CD14-positive monocyte (primary cell): ENCODE measurements around the gene FAM110A. TPM values are rescaled to one million over a fixed set of nuclear protein-coding genes. Genes with fewer than 3 reads are reported as not detected.
A peak's percentile ranks its signal among the peaks of the same experiment; 100 is the strongest.

Source experiments
- DNase-seq, 3 donors: peaks; one replicate each; pipeline ENCODE4 v3.0.0-alpha.2; 2011 to 2022
- H2AFZ ChIP-seq: 2 replicates; pipeline ENCODE4 v1.6.0; 2012; ENCODE audit warnings: mild to moderate bottlenecking, low read depth, low read length, inconsistent platforms; ENCODE audit not compliant: insufficient read depth, poor library complexity, severe bottlenecking
- H3K27ac ChIP-seq, 2 donors: 1 replicate in 1 of 2; 2 replicates in 1 of 2; pipeline ENCODE4 v1.5.1; 2012 to 2013; ENCODE audit warnings: low read length in 2 of 2, control low read depth in 1 of 2, inconsistent platforms in 1 of 2, low read depth in 1 of 2, mild to moderate bottlenecking in 1 of 2
- H3K27me3 ChIP-seq, 2 donors: one replicate each; pipeline versions ENCODE4 v1.6.0 to v1.6.1; 2011 to 2013; ENCODE audit warnings: low read length in 2 of 2; ENCODE audit not compliant: control insufficient read depth in 2 of 2, insufficient read depth in 2 of 2
- H3K36me3 ChIP-seq, 2 donors: replicated peaks in 1 of 2; 1 replicate in 1 of 2; 2 replicates in 1 of 2; pipeline versions ENCODE4 v1.5.1 to v1.6.1; 2012 to 2013; ENCODE audit warnings: low read length in 2 of 2, control low read depth in 1 of 2, inconsistent platforms in 1 of 2, mild to moderate bottlenecking in 1 of 2; ENCODE audit not compliant: insufficient read depth in 2 of 2, control insufficient read depth in 1 of 2
- H3K4me1 ChIP-seq, 2 donors: 1 replicate in 1 of 2; 2 replicates in 1 of 2; pipeline versions ENCODE4 v1.5.1 to v1.6.1; 2012 to 2013; ENCODE audit warnings: low read length in 2 of 2, control low read depth in 1 of 2, inconsistent platforms in 1 of 2, mild to moderate bottlenecking in 1 of 2, moderate library complexity in 1 of 2; ENCODE audit not compliant: insufficient read depth in 2 of 2, control insufficient read depth in 1 of 2
- H3K4me2 ChIP-seq: replicated peaks from 2 replicates; pipeline ENCODE3; 2012; ENCODE audit warnings: low read length, moderate library complexity, mild to moderate bottlenecking; ENCODE audit not compliant: poor library complexity, severe bottlenecking; ENCODE audit errors: extremely low read depth
- H3K4me3 ChIP-seq, 3 experiments: fragments of 200-600 bp in 1 of 3; sonication (generic) in 1 of 3; replicated peaks in 1 of 3; 1 replicate in 2 of 3; 2 replicates in 1 of 3; pipeline ENCODE4 v1.5.1; 2011 to 2013; ENCODE audit warnings: low read length in 3 of 3, mild to moderate bottlenecking in 3 of 3, control low read depth in 2 of 3, low read depth in 2 of 3, inconsistent platforms in 1 of 3, moderate library complexity in 1 of 3
- H3K79me2 ChIP-seq: 2 replicates; pipeline ENCODE4 v1.6.0; 2012; ENCODE audit warnings: mild to moderate bottlenecking, control low read depth, inconsistent platforms, low read length, moderate library complexity; ENCODE audit not compliant: insufficient read depth
- H3K9ac ChIP-seq: 2 replicates; pipeline ENCODE4 v1.6.0; 2017; ENCODE audit warnings: low read length, mild to moderate bottlenecking; ENCODE audit not compliant: insufficient read depth, poor library complexity, severe bottlenecking
- H3K9me3 ChIP-seq, 2 donors: replicated peaks in 1 of 2; 1 replicate in 1 of 2; 2 replicates in 1 of 2; pipeline versions ENCODE4 v1.5.1 to v1.6.1; 2012 to 2013; ENCODE audit warnings: low read length in 2 of 2, control low read depth in 1 of 2; ENCODE audit not compliant: control insufficient read depth in 1 of 2, insufficient read depth in 1 of 2
- H4K20me1 ChIP-seq: 2 replicates; pipeline ENCODE4 v1.6.0; 2012; ENCODE audit warnings: mild to moderate bottlenecking, low read length, control low read depth, moderate library complexity; ENCODE audit not compliant: insufficient read depth
- H3K27ac Mint-ChIP-seq, 7 donors: one replicate each; pipeline ENCODE4 v1.8.0; 2020; ENCODE audit warnings: mild to moderate bottlenecking in 7 of 7, mixed read lengths in 7 of 7, moderate library complexity in 6 of 7, inconsistent platforms in 2 of 7
- H3K27me3 Mint-ChIP-seq, 3 donors: one replicate each; pipeline ENCODE4 v1.8.0; 2021 to 2022; ENCODE audit warnings: low read depth in 3 of 3, mild to moderate bottlenecking in 3 of 3, mixed read lengths in 3 of 3, moderate library complexity in 3 of 3, inconsistent platforms in 1 of 3
- H3K36me3 Mint-ChIP-seq, 2 donors: one replicate each; pipeline ENCODE4 v1.8.0; 2020; ENCODE audit warnings: mixed read lengths in 2 of 2, inconsistent platforms in 1 of 2, mild to moderate bottlenecking in 1 of 2
- H3K4me1 Mint-ChIP-seq: one replicate; pipeline ENCODE4 v1.8.0; 2020; ENCODE audit warnings: mild to moderate bottlenecking, mixed read lengths
- H3K4me3 Mint-ChIP-seq, 2 donors: one replicate each; pipeline ENCODE4 v1.8.0; 2020; ENCODE audit warnings: mild to moderate bottlenecking in 2 of 2, mixed read lengths in 2 of 2, moderate library complexity in 1 of 2
- H3K9me3 Mint-ChIP-seq, 7 donors: one replicate each; pipeline ENCODE4 v1.8.0; 2020 to 2022; ENCODE audit warnings: mixed read lengths in 7 of 7, mild to moderate bottlenecking in 6 of 7, moderate library complexity in 6 of 7, inconsistent platforms in 2 of 7
- WGBS: methylation state at CpG from one replicate; pipeline ENCODE4 v1.1.5; 2013; ENCODE audit warnings: missing lambda C conversion rate; ENCODE audit not compliant: insufficient coverage; 5-methylcytosine and 5-hydroxymethylcytosine counted together
- intact Hi-C, 2 donors: fragments of 100-400 bp; cut with micrococcal nuclease; formaldehyde crosslinking; loops; one replicate each; pipeline versions ENCODE4 v1.15.0 to v1.15.1; 2023
- polyA plus RNA-seq, 3 donors: library from polyadenylated mRNA; depleted of rRNA in 1 of 3; unstranded in 2 of 3; stranded (reverse) in 1 of 3; fragments of 300-500 nt in 2 of 3; fragments of >200 nt in 1 of 3; fragmentation: Illumina TruSeq in 2 of 3; gene quantifications; 1 replicate in 2 of 3; 2 replicates in 1 of 3; pipeline ENCODE4 v1.2.3, GENCODE V29; 2012 to 2021
- TF ChIP-seq, protein P1 (sequence below): fragments of 200-600 bp; IDR thresholded peaks from one replicate; pipeline ENCODE4 v1.8.0; 2022; ENCODE audit warnings: antibody characterized with exemption, mild to moderate bottlenecking

Gene FAM110A
- polyA plus RNA-seq, 3 donors: 13.8 to 43.2 (median 27.8) TPM

DNA sequence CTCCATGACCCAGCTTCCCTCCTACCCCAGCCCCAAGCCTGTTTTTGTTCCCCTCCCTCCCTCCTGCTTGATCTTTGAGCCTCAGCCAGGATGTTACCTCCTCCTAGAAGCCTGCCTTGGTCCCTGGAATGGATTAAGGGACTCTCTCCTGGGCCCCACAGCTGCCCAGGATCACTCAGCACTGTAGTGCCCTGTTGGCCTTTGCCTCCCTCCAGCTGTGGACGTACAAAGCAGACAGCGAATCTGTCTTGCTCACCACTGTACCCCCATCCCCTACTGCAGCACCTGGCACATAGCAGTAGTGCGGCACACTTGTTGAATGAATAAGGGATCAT is 11.8 kb upstream of the FAM110A start:
- no peak overlapping the region for H3K4me3 Mint-ChIP-seq
- peak overlapping the region in 1 of 7 donors; percentile 18 for H3K27ac Mint-ChIP-seq
- H3K4me1 Mint-ChIP-seq: peaks cover 21% of the 10 kb centered on the region
- Histone ChIP-seq H3K4me3 (no peak overlapping the region), H3K36me3 (no peaks in the 10 kb centered on the region), H3K4me2 (no peak overlapping the region), H4K20me1 (no peaks in the 10 kb centered on the region), H3K4me1 (peaks cover 5 to 11% of the 10 kb centered on the region in 2 donors), H3K27me3 (no peaks in the 10 kb centered on the region), H3K9ac (no peak overlapping the region), H3K79me2 (no peaks in the 10 kb centered on the region), H3K9me3 (no peaks in the 10 kb centered on the region), H3K27ac (no peak overlapping the region), H2AFZ (no peak overlapping the region)
- 100% methylated on average over 2 of the region's 3 CpGs for WGBS
- peaks cover 0 to 3% (median 0%) of the 10 kb centered on the region in 7 donors for H3K9me3 Mint-ChIP-seq
- H3K27me3 Mint-ChIP-seq: peaks cover 1 to 7% (median 6%) of the 10 kb centered on the region in 3 donors
- intact Hi-C loops: no loop called here
- TF ChIP-seq, protein P1, sequence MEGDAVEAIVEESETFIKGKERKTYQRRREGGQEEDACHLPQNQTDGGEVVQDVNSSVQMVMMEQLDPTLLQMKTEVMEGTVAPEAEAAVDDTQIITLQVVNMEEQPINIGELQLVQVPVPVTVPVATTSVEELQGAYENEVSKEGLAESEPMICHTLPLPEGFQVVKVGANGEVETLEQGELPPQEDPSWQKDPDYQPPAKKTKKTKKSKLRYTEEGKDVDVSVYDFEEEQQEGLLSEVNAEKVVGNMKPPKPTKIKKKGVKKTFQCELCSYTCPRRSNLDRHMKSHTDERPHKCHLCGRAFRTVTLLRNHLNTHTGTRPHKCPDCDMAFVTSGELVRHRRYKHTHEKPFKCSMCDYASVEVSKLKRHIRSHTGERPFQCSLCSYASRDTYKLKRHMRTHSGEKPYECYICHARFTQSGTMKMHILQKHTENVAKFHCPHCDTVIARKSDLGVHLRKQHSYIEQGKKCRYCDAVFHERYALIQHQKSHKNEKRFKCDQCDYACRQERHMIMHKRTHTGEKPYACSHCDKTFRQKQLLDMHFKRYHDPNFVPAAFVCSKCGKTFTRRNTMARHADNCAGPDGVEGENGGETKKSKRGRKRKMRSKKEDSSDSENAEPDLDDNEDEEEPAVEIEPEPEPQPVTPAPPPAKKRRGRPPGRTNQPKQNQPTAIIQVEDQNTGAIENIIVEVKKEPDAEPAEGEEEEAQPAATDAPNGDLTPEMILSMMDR: no peak
- DNase-seq: no peak
- H3K36me3 Mint-ChIP-seq: no peaks in the 10 kb centered on the region

DNA sequence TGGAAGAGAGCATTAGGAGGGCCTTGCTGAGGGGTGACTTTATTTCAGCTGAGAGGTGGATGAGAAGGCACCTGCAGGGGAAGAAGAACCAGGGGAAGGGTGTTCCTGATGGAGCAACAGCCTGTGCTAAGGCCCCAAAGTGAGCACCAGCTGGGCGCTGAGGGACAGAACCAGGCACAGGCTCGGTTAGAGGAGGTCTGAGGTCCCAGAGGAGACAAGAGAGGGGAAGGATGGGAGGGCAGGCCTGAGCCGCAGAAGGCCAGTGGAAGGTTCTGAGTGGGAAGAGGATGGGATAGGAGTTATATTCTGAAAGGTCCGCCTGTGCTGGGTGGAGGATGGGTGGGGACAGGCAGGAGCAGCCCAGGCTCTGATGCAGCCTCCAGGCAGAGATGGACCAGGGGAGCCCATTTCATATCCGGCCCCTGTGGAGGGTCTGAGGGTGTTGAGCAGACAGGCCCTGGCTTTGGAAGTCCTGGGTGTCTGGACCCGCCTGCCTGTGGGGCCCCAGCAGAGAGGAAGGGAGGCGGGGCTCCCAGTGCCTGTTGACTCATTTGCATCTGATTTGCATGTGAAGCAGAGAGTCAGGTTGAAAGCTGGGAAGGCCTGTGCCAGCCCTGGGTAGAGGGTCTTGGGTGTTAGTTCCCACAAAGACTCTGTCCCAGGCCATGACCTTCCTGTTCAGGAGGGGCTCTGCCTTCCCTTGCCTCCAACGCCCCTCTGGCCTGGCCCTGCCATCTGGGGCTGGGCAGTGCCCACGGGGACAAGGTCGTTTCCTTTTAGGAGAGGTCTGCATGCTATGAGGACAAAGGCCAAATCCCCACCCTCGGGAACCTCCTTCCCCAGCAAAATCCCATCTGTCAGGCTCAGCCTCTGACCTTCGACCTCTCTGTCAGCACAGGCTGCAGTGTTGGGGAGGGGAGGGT is 10.6 kb upstream of the FAM110A start:
- TF ChIP-seq, protein P1: no peak
- no peaks in the 10 kb centered on the region for H3K27me3 ChIP-seq
- H3K9ac ChIP-seq: no peak overlapping the region
- H3K36me3 ChIP-seq: no peaks in the 10 kb centered on the region
- Mint-ChIP-seq H3K27ac (peak overlapping the region in 1 of 7 donors; percentile 50), H3K4me3 (no peak overlapping the region), H3K9me3 (peaks cover 0 to 3% (median 0%) of the 10 kb centered on the region in 7 donors), H3K27me3 (peaks cover 1 to 4% (median 3%) of the 10 kb centered on the region in 3 donors), H3K36me3 (no peaks in the 10 kb centered on the region), H3K4me1 (peaks cover 21% of the 10 kb centered on the region)
- no peak overlapping the region for H3K4me3 ChIP-seq
- no peak overlapping the region for H2AFZ ChIP-seq
- intact Hi-C loops: no loop called here
- H3K4me1 ChIP-seq: peaks cover 5 to 12% of the 10 kb centered on the region in 2 donors
- no peaks in the 10 kb centered on the region for H3K9me3 ChIP-seq
- H4K20me1 ChIP-seq: no peaks in the 10 kb centered on the region
- no peak overlapping the region for H3K4me2 ChIP-seq
- no peaks in the 10 kb centered on the region for H3K79me2 ChIP-seq
- H3K27ac ChIP-seq: no peak overlapping the region
- no peak for DNase-seq
- WGBS: 94% methylated on average over 8 of the region's 12 CpGs
